IPS DF 6.9 (cell line): Measurements from ENCODE around the gene NMBR.
"Not testable (repeated sequence)": the region's sequence is repeated elsewhere in the genome, so short reads cannot be mapped to it uniquely, and the experiment has no call there.

ENCODE experiments used
- DNase-seq: peaks from one replicate; pipeline ENCODE4 v3.0.0-alpha.2; 2013; ENCODE audit warnings: low read depth, low spot score
- H3K27ac ChIP-seq: one replicate; pipeline ENCODE4 v1.5.1; 2013; ENCODE audit warnings: low read length, control low read depth
- H3K27me3 ChIP-seq: 2 replicates; pipeline ENCODE4 v1.6.1; 2013; ENCODE audit warnings: mild to moderate bottlenecking, low read length; ENCODE audit not compliant: control insufficient read depth, insufficient read depth
- H3K36me3 ChIP-seq: 2 replicates; pipeline ENCODE4 v1.6.1; 2013; ENCODE audit warnings: low read length; ENCODE audit not compliant: control insufficient read depth, insufficient read depth
- H3K4me1 ChIP-seq: 2 replicates; pipeline ENCODE4 v1.6.1; 2013; ENCODE audit warnings: low read length; ENCODE audit not compliant: control insufficient read depth, insufficient read depth
- H3K4me3 ChIP-seq: 2 replicates; pipeline ENCODE4 v1.5.1; 2013; ENCODE audit warnings: mild to moderate bottlenecking, low read length
- H3K9me3 ChIP-seq: 2 replicates; pipeline ENCODE4 v1.6.1; 2013; ENCODE audit warnings: low read length, inconsistent platforms; ENCODE audit not compliant: control insufficient read depth, insufficient read depth
- WGBS: extraction: QIAGEN DNeasy Blood & Tissue Kit; methylation state at CpG from one replicate; pipeline ENCODE4 v1.1.7; 2013; ENCODE audit warnings: mixed read lengths, missing lambda C conversion rate; ENCODE audit not compliant: insufficient read length, insufficient coverage; 5-methylcytosine and 5-hydroxymethylcytosine counted together

Gene NMBR

GRCh38 chr6:142155895-142156757 lies 9.2 kb upstream of the NMBR start:
- H3K9me3 ChIP-seq: no peaks in the 10 kb centered on the region
- no peaks in the 10 kb centered on the region for H3K27me3 ChIP-seq
- DNase-seq: peak; percentile 37
- H3K27ac ChIP-seq: no peak overlapping the region
- H3K36me3 ChIP-seq: no peaks in the 10 kb centered on the region
- no peaks in the 10 kb centered on the region for H3K4me1 ChIP-seq
- no peak overlapping the region for H3K4me3 ChIP-seq
- no CpG with 5 or more reads among the region's 5 CpGs for WGBS

- WGBS: no CpG with 5 or more reads among the region's 3 CpGs
These were observed 8.2 kb upstream of the NMBR start for GRCh38 chr6:142155091-142155490.

GRCh38 chr6:142154336-142154735 lies 7.4 kb upstream of the NMBR start:
- no peaks in the 10 kb centered on the region for H3K36me3 ChIP-seq
- no CpG with 5 or more reads among the region's 1 CpG for WGBS
- H3K27ac ChIP-seq: no peak overlapping the region
- no peak overlapping the region for H3K4me3 ChIP-seq
- no peaks in the 10 kb centered on the region for H3K27me3 ChIP-seq
- DNase-seq: no peak
- no peaks in the 10 kb centered on the region for H3K9me3 ChIP-seq
- no peaks in the 10 kb centered on the region for H3K4me1 ChIP-seq

More at GRCh38 chr6:142155091-142155490, 8.2 kb upstream of the NMBR start:
- H3K4me1 ChIP-seq: no peaks in the 10 kb centered on the region
- DNase-seq: no peak
- no peaks in the 10 kb centered on the region for H3K36me3 ChIP-seq
- H3K9me3 ChIP-seq: no peaks in the 10 kb centered on the region
- H3K4me3 ChIP-seq: no peak overlapping the region
- no peak overlapping the region for H3K27ac ChIP-seq
- H3K27me3 ChIP-seq: no peaks in the 10 kb centered on the region

GRCh38 chr6:142153196-142153595 lies 6.3 kb upstream of the NMBR start:
- no peak for DNase-seq
- H3K27ac ChIP-seq: no peak overlapping the region
- no peaks in the 10 kb centered on the region for H3K36me3 ChIP-seq
- H3K27me3 ChIP-seq: no peaks in the 10 kb centered on the region
- no peaks in the 10 kb centered on the region for H3K4me1 ChIP-seq
- no peaks in the 10 kb centered on the region for H3K9me3 ChIP-seq
- WGBS: no CpG with 5 or more reads among the region's 2 CpGs
- no peak overlapping the region for H3K4me3 ChIP-seq

- Histone ChIP-seq H3K4me1 (no peaks in the 10 kb centered on the region), H3K36me3 (no peaks in the 10 kb centered on the region), H3K4me3 (no peak overlapping the region), H3K9me3 (no peaks in the 10 kb centered on the region), H3K27ac (no peak overlapping the region), H3K27me3 (no peaks in the 10 kb centered on the region)
- DNase-seq: no peak
These were observed 5.8 kb upstream of the NMBR start for GRCh38 chr6:142152746-142153145.

- not testable (repeated sequence) for H3K4me3 ChIP-seq, H3K4me1 ChIP-seq, H3K9me3 ChIP-seq, H3K27ac ChIP-seq, H3K27me3 ChIP-seq, H3K36me3 ChIP-seq, DNase-seq
- WGBS: no CpG with 5 or more reads among the region's 13 CpGs
These were observed 5.4 kb downstream of the NMBR start for GRCh38 chr6:142141531-142141930.

- Histone ChIP-seq H3K9me3 (no peaks in the 10 kb centered on the region), H3K36me3 (no peaks in the 10 kb centered on the region), H3K4me1 (no peaks in the 10 kb centered on the region), H3K27me3 (no peaks in the 10 kb centered on the region), H3K4me3 (no peak overlapping the region), H3K27ac (no peak overlapping the region)
- DNase-seq: no peak
- no CpG with 5 or more reads among the region's 2 CpGs for WGBS
These were observed 8.0 kb downstream of the NMBR start for GRCh38 chr6:142138876-142139275.

GRCh38 chr6:142132625-142133024 lies 14.3 kb downstream of the NMBR start, which contains the start of gene GJE1:
Gene GJE1 (plus strand): TSS chr6:142132925. CDS start chr6:142133159, 234 bp downstream.
- H3K9me3 ChIP-seq: no peaks in the 10 kb centered on the region

GRCh38 chr6:142130814-142131213 lies 16.1 kb downstream of the NMBR start:
- H3K36me3 ChIP-seq: no peaks in the 10 kb centered on the region
- no peak overlapping the region for H3K27ac ChIP-seq
- WGBS: no CpG with 5 or more reads among the region's 1 CpG

More at GRCh38 chr6:142132625-142133024, 14.3 kb downstream of the NMBR start, which contains the start of gene GJE1:
- no CpG with 5 or more reads among the region's 1 CpG for WGBS
- DNase-seq: no peak
- no peaks in the 10 kb centered on the region for H3K4me1 ChIP-seq
- no peak within 1 kb of the TSS for H3K4me3 ChIP-seq
- H3K36me3 ChIP-seq: no peaks in the 10 kb centered on the region
- H3K27ac ChIP-seq: no peak within 1 kb of the TSS
- H3K27me3 ChIP-seq: no peaks in the 10 kb centered on the region

GRCh38 chr6:142121342-142121741 lies 25.6 kb downstream of the NMBR start:
- Histone ChIP-seq H3K27ac (no peak overlapping the region), H3K9me3 (no peaks in the 10 kb centered on the region), H3K36me3 (no peaks in the 10 kb centered on the region), H3K4me3 (no peak overlapping the region), H3K4me1 (no peaks in the 10 kb centered on the region), H3K27me3 (no peaks in the 10 kb centered on the region)
- WGBS: 100% methylated on average over 1 of the region's 3 CpGs
- DNase-seq: no peak

More at GRCh38 chr6:142130814-142131213, 16.1 kb downstream of the NMBR start:
- Histone ChIP-seq H3K4me3 (no peak overlapping the region), H3K4me1 (no peaks in the 10 kb centered on the region), H3K27me3 (no peaks in the 10 kb centered on the region), H3K9me3 (no peaks in the 10 kb centered on the region)
- no peak for DNase-seq

- H3K9me3 ChIP-seq: no peaks in the 10 kb centered on the region
- H3K4me1 ChIP-seq: no peaks in the 10 kb centered on the region
- H3K27ac ChIP-seq: no peak overlapping the region
- no peak for DNase-seq
- no peaks in the 10 kb centered on the region for H3K27me3 ChIP-seq
- H3K4me3 ChIP-seq: no peak overlapping the region
- H3K36me3 ChIP-seq: no peaks in the 10 kb centered on the region
- WGBS: no CpG with 5 or more reads among the region's 2 CpGs
These were observed 28.0 kb downstream of the NMBR start for GRCh38 chr6:142118925-142119324.
